GM19452 (cell line): ENCODE results near the gene MACROD1.

Source experiments
- ATAC-seq: cut with Tn5 transposase; IDR thresholded peaks from one replicate; pipeline ENCODE4 v1.9.1; 2021; ENCODE audit not compliant: unreplicated experiment

MACROD1 gene

DNA sequence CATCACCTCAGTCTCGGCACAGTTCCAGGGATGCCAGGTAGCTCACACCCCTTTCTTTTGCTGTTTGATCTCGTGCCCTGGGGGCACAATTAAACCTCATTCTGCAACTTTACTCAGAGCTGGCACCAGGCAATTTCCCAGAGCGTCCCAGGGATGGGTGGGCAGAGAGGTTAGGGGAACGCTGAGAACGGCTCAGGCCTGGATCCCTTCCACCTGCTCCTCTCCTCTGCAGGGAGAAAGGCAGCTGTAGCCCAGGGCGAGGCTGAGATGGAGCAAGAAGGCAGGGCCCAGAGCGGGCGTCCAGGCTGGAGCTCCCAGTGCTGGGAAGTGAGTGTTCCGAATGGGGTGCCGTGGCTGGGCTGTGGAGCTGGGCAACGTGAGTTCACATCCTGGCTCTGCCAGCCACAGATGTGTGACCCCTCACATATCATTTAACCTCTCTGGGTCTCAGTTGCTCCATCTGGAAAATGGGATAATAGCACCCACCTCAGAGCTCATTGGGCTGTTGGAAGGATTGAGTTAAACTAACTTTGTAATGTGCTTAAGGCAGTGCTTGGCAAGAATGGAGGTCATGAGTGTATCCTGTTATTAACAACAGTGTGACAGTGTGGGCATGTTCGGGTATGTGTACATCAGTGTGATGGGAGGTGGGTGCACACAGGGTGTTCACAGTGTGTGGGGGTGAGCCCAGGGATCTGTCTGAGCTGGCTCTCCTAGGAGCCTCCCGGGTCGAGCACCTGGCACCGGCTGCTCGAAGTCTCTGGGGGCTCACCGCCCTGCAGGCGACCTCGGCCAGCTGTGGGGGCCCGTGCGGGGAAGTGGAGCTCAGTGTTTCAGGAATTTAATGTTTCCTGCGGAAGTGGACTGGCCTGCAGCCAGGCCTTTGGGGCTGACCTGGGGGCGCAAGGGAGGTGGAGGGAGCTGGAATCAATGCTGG is 164.2 kb downstream of the MACROD1 start:
- ATAC-seq: no peak

DNA sequence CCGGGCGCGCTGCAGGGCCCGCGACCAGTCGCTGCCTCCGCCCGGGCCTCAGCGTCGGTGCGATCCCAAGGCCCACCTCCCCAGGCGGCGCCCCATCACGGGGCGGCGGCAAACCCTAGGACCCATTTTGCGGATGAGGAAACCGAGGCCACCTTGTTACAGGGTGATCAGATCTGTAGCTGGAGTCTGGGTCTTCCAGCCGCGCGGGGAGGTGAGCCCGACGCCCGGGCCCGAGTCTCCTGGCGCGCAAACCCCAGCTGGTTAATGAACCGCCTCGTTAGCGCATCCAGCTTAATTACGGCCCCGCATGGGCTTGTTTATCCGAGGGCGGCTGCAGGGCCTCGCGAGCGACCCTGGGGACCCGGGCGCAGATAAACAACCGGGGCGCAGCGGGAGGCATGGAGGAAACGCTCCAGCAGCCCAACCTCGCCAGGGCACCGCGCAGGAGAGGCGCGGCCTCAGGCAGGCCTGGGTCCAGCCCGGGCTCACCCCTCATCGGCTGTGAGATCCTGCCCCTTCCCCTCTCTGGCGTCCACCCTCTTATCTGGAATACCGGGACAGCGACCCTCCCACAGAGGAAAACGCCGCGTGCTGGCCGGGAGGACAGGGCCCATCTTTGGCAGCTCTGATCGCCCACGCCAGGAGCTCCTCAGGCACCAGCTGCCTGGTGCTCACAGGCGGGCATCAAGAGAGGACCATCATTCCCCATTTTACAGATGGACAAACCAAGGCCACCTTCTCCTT is 165.0 kb downstream of the MACROD1 start:
- no peak for ATAC-seq

DNA sequence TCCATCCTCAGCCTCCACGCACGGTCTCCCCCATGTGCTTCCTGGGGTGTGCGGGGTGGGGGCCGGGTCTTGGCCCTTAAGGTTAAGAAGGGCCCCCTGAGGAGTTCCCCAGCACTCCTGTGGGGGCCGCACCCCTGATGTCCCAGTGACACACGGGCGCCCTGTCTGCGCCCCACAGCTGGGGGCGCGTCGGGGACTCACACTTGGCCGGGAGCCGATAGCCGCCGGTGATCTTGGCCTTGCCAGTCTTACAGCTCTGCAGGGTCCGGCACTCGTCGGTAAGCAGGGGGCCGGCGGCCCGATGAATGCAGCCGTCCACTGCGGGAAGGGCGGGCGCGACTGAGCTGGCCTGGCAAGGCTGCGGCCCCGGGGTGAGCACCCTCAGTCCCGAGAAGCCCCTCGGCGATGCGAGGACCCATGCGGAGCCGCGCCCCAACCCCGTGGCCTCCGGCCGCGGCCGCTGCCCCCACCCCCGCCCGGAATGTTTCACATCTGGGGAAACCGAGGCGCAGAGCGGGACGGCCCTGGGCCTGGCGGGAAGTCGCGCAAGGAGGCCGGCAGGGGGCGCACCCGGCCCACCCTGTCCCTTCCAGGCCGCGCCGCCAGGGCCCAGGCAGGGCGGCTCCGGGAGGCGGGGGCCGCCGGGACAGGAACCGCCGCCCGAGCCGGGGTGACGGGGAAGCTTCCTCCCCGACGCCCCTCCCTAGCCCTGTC is 165.7 kb downstream of the MACROD1 start:
- no peak for ATAC-seq

DNA sequence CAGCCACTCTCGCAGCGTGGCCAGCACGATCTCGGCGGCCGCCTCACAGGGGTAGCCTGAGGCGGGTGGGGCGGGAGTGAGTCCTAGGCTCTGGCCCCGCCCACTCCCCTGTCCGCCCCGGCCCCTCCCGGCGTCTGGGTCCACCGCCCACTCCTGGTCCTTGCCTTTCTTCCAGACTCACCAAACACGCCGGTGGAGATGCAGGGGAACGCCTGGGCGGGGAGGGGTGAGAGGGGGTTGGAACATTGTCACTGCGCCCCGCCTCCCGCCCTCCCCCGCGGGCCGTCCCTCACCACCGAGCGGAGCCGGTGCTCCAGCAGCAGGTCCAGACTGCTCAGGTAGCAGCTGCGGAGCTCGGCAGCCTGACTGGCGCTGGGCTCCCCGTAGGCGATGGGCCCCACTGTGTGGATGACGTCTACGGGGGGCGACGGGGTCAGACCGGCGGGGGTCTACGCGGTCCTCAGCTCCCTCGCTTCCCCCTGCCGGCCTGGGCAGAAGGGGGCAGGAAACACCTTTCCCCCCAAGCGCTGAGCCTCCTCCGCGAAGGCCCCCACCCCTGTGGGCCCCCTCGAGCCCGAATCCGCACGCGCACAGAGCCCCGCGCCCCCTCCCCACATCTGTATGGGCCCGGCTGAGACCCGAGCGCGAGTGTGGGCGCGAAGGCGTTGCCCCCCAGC is 166.4 kb downstream of the MACROD1 start:
- ATAC-seq: no peak

DNA sequence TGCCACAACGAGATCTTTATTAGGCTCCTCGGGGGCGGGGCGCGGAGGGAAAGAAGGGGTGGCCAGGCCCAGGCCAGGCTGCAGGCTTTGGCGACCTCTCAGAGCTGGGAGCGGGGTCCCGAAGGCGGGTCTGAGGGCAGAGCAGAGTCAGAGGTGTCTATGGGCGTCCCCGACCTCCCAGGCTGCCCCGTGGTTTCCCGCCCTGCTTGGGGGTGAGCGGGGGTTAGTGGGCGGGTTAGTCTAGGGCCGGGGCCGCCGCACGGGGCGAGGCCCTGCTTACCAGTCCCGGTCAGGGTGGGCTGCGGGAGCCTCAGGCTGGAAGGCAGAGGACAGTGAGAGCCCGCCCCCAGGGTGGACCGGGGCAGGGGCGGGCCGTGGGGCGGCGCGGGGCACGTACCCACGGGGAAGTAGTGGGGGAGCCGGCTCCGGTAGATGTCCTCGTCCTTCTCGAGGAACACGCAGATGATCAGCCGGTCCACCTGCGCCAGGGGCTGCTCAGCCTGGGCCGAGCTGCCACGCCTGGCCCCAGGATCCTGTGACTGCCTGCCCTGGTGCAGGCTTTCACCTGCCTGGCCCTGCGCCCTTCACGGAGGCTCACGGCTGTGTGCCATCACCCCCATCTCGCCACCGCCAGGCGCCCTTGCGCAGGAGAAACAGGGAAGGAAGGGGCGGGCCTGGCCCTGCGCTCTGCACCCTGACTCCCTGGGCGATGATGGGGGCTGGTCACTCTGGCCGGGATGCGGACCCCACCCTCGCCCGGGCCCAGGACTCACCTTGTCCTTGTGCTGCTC is 167.2 kb downstream of the MACROD1 start:
- ATAC-seq: no peak

DNA sequence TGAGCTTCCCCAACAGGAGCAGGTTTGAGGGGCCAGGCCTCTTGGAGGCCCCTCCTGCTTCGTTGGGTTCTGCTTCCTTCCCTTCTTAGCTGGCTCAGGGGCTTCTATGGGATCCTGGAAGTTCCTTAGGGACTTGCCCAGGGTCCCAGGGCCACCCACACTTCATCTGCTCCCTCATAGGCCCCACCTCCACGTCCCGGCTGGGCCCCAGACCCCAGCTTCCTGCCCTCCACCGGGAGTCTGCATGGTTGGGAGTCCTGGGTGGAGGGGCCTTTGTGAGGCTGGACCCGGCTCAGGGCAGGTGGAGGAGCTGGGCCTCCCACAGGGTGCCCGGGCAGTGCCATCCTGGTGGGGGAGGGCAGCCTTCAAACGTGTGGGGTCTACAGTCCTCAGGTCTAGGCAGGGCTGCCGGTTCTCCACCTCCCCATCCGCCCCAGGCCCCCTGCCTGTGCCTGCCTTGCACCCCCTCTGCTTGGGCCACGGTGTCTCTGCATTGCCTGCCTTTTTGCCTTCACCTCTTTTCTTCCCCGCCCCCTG is 168.0 kb downstream of the MACROD1 start:
- no peak for ATAC-seq

DNA sequence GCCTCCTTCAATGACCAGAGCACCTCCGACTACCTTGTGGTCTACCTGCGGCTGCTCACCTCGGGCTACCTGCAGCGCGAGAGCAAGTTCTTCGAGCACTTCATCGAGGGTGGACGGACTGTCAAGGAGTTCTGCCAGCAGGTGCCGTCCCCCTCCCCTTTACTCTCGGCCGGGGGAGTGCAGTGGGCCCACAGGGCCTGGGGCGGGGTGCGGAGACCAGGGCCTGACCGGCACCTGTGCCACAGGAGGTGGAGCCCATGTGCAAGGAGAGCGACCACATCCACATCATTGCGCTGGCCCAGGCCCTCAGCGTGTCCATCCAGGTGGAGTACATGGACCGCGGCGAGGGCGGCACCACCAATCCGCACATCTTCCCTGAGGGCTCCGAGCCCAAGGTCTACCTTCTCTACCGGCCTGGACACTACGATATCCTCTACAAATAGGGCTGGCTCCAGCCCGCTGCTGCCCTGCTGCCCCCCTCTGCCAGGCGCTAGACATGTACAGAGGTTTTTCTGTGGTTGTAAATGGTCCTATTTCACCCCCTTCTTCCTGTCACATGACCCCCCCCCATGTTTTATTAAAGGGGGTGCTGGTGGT is 168.7 kb downstream of the MACROD1 start:
- no peak for ATAC-seq

DNA sequence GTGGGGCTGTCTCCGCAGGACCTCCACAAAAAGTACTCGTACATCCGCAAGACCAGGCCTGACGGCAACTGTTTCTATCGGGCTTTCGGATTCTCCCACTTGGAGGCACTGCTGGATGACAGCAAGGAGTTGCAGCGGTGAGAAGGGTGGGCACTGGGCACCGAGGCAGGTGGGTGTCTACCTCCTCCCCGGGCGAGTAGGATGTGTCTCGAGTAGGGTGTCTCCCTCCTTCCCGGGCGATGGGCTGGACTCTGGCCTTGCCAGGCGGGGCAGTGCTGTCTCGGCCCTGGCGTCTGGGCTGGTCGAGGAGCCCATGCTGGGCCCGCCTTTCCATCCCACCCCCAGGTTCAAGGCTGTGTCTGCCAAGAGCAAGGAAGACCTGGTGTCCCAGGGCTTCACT is 169.4 kb downstream of the MACROD1 start:
- ATAC-seq: no peak

DNA sequence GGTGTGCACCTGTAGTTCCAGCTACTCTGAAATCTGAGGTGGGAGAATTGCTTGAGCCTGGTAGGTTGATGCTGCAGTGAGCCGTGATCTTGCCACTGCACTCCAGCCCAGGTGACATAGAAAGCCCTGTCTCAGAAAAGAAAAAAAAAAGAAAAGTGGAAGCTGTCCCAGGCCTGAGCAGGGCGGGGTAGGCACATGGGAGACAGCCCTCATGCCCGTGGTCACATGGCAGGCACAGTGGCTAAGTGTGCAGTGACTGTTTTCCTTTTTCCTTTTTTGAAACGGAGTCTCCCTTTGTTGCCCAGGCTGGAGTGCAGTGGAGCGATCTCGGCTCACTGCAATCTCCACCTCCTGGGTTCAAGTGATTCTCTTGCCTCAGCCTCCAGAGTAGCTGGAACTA is 171.9 kb downstream of the MACROD1 start:
- no peak for ATAC-seq

DNA sequence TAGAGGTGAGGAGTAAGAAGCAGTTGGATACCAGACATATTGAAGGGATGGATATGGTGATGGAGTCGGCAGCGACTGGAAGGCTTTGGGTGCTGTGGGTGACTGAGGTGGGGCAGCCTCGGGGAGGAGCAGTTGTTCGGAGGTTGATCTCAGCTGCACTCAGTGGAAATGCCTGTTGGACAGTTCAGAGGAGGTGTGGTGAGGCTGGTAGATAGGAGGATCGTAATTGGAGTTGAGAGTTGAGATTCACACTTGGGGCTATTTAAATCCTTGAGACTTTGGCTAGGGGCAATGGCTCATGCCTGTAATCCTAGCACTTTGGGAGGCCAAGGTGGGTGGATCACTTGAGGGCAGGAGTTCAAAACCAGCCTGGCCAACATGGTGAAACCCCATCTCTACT is 172.8 kb downstream of the MACROD1 start:
- no peak for ATAC-seq

DNA sequence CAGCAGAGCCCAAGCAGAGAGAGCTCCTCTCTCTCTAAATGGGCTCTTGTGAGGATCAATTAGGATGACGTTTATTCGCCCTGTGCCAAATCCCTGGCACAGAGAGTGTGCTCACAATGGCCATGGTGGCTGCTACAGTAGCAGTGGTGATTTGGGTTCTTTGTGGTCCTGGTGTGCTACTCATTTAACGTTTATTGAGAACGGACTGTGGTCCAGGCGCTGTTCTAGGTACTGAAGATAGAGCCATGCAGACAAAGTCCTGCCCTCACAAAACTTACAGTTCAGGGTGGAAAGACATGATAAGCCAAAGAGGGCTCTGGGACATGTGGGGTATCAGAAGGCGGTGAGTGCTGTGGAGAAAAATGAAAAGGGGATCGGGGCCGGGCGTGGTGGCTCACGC is 174.4 kb downstream of the MACROD1 start:
- ATAC-seq: no peak

DNA sequence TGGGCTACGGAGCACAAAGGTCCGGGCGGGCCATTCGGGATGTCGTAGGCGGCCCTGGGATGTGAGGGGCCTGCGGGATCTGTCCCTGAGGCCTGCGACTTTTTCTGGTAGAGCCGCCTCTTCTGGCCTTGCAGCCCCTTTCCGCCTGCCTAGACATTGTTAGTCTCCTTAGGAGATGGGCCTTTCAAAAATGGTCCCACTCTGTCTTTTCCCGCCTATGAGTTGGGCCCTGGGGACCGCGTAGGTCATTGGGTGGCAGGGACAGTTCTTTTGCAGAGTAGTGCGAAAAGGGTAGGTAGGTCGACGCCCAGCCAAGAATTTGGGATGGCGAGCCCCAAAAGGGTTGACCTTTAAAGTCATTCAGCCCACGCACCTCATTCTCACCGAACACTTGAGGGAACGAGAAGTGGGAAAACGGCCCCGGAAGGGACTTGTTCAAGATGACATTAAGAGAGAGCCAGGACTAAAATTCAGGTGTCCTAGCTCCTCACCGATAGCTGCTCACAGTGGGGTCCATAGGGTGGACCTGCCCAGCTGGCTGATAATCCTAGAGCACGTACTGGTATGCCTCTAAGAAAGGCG is 178.9 kb downstream of the MACROD1 start:
- no peak for ATAC-seq

DNA sequence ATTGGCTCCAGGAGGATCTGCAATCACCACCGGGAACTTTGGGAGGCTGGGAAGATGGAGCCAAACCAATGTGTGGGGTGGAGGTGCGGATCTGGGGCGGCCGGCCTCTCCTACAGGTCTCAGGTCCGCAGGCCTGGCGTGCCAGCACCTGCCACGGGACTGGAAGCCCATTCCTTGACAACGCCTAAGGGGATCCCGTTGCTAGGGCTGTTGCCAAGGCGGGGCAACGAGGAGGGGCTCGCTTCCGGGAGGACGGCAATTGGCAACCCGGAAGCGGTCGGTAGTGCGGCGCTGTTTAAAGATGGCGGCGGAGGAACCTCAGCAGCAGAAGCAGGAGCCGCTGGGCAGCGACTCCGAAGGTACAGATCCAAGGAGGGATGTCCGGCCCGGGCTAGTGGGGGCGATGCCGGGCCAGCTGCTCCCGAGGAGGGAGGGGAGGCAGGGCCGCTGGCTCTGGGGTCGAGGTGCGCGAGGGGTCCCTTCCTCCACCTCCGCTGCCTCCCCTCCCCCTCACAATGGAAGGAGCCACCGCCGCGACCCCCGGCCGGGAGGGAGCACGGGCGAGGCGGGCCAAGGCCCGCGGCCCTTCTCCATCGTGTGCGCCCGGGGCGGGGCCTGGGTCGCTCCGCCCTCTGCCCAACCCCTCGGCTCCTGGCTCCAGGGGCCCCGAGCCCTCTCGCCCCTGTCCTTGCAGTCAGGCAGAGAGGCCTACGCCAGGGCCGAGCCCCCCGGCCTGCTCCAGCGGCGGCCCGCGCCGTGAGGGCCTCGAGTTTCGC is 179.6 kb downstream of the MACROD1 start, which contains the start of gene OTUB1:
OTUB1 (plus strand) TSS at position 283 of the 776 bp plus-strand sequence; CDS start at position 302, 19 bp downstream.
- ATAC-seq: peak; percentile 79

DNA sequence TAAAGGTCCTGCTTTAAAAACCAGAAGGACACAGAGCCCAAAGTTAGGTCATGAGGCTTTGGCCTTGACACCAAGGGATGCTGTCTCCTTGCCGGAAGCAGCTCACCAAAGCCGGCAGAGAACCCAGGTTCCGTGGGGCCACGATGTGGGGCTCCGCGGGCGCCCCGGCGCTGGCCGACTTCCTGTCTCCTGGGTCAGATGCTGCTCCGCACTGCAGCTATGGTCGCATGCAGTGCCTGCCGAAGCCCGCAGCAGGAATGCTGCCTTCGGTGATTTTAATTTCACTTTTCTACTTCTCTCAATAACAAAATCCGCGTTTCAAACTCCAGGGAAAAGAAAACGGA is 180.1 kb downstream of the MACROD1 start:
- ATAC-seq: peak; percentile 55

DNA sequence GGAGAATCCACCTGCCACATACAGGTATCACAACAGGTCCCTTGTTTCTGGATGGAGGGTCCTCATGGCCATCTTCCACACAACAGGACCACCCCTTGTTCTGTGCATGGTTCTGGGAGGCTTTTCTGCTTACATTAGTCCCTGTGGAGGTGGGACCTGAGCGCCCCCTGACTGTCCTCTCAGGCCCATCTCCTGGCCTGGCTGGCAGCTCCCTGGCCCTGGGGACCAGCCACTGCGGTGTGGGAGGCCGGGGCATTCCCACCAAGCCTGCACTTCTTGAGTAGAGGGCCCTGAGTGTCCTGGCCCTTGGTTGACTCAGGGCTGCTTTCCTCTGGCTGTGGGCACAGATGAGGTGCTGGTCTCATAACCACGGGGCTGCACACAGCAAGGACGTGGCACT is 186.5 kb downstream of the MACROD1 start:
- no peak for ATAC-seq

DNA sequence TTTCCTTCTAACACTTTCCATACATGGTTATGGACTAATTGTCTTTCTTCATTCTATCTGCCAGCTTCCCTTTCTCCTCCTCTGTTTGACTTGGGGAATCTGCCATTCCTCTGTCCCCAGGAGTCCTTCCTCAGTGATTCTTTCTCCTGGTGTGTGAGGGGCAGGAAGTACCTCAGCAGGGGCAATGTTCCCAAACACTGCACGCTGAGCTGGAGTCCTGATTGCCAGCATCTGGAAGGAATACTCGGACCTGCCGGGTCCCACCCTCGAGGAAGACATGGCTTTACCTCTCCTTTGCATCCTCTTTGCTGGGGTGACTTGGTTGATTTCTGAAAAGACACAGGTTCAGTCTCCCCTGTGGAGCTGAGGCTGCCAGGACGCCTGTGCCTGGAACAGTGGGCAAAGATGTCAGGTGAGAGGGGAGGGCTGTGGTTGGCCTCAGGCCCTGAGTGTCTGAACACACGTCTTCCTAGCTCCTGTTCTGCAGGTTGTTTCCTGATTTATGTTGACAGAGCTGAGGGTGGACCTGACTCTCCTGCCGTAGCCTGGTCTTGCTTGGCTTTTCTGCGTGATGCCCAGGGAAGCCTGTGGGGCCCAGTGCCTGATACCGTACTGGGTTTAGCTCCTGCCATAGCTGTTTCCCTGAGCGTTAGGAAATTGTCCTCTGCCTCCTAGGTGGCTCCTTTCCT is 187.2 kb downstream of the MACROD1 start:
- no peak for ATAC-seq

DNA sequence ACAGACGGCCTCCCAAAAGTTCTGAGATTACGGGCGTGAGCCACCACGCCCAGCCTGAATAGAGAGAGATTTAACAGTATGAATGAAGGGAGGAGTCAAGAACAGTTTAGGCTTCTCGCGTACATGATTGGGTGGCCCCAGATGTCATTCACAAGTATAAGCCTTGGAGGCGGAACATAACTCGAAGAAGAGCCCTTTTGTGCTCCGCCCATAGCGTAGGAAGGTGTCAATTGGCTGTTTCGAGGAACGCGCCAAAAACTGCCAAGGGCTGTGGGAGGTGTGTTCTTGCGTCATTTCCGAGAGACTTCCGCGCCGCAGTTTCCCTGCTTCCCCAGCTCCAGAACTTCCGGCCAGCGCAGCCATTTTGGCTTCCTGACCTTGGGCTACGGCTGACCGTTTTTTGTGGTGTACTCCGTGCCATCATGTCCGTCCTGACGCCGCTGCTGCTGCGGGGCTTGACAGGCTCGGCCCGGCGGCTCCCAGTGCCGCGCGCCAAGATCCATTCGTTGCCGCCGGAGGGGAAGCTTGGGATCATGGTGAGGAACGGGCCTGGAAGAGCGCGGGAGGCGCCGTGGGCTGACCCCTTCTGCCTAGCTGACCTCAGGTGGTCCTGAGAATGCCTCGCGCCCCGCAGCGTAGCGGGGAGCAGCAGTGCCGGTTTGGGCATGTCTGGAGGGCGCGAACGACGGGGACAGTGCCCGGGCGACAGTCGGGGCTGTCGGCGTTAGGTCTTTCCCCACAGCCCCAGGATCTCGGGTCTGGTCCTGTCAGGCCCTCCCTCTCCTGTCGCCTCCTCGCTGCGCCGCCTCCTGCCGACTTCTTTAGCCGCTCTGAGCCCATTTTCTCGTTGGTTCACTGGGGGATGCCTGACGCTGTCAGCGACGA is 191.4 kb downstream of the MACROD1 start, which contains the start of gene COX8A:
COX8A (plus strand) TSS at position 362 of the 885 bp plus-strand sequence; CDS start at position 423, 61 bp downstream.
- ATAC-seq: peak; percentile 96
